ENCODE results near the gene SYT7.

GRCh38 chr11:61575886-61576861 lies 4.7 kb downstream of the SYT7 start:
- TF ChIP-seq POLR2A (IDR thresholded peaks at IDR 0.05) (no peak), CTCF (IDR thresholded peaks at IDR 0.05) (no peak)
